Choroid plexus epithelial cell (primary cell): ENCODE measurements around the gene KRT5.

ENCODE experiments used
- DNase-seq: peaks from one replicate; pipeline ENCODE4 v3.0.0-alpha.2; 2010; ENCODE audit warnings: low read depth
- H3K4me3 ChIP-seq: 2 replicates; pipeline ENCODE4 v1.5.1; 2011; ENCODE audit warnings: low read depth, mild to moderate bottlenecking, control low read depth, low read length, moderate library complexity
- CTCF ChIP-seq: conservative IDR thresholded peaks from 2 replicates; pipeline ENCODE4 v1.5.1; 2011; ENCODE audit warnings: low read depth, mild to moderate bottlenecking, control low read depth, inconsistent platforms, low read length, moderate library complexity

KRT5 gene

GRCh38 chr12:52517005-52517835 lies 3.0 kb downstream of the KRT5 start:
- TF ChIP-seq CTCF: no peak

GRCh38 chr12:52515927-52516831 lies 4.0 kb downstream of the KRT5 start:
- DNase-seq: no peak

More at GRCh38 chr12:52517005-52517835, 3.0 kb downstream of the KRT5 start:
- H3K4me3 ChIP-seq: no peak overlapping the region
- no peak for DNase-seq

GRCh38 chr12:52515319-52515646 lies 4.9 kb downstream of the KRT5 start:
- no peak overlapping the region for H3K4me3 ChIP-seq
- DNase-seq: no peak
- TF ChIP-seq CTCF: no peak

More at GRCh38 chr12:52515927-52516831, 4.0 kb downstream of the KRT5 start:
- no peak for TF ChIP-seq CTCF
- H3K4me3 ChIP-seq: no peak overlapping the region

GRCh38 chr12:52514471-52515318 lies 5.5 kb downstream of the KRT5 start:
- TF ChIP-seq CTCF: no peak
- no peak for DNase-seq
- H3K4me3 ChIP-seq: no peak overlapping the region

- TF ChIP-seq CTCF: no peak
- H3K4me3 ChIP-seq: no peak overlapping the region
- DNase-seq: no peak
These were observed 6.5 kb downstream of the KRT5 start for GRCh38 chr12:52513736-52514135.

- no peak overlapping the region for H3K4me3 ChIP-seq
- DNase-seq: no peak
- no peak for TF ChIP-seq CTCF
These were observed 12.0 kb downstream of the KRT5 start for GRCh38 chr12:52508211-52508610.
